Activated CD8-positive, alpha-beta memory T cell treated with anti-CD3 and anti-CD28 coated beads, Interleukin-2, amount 50 U/mL, for 4 hours (primary cell): ENCODE measurements around the gene ABT1.

Experiments used
- DNase-seq: peaks from one replicate; pipeline ENCODE4 v3.0.0-alpha.2; 2020

The ABT1 gene

GRCh38 chr6:26575494-26575939, 21.2 kb upstream of the ABT1 start:
- DNase-seq: no peak

DNA sequence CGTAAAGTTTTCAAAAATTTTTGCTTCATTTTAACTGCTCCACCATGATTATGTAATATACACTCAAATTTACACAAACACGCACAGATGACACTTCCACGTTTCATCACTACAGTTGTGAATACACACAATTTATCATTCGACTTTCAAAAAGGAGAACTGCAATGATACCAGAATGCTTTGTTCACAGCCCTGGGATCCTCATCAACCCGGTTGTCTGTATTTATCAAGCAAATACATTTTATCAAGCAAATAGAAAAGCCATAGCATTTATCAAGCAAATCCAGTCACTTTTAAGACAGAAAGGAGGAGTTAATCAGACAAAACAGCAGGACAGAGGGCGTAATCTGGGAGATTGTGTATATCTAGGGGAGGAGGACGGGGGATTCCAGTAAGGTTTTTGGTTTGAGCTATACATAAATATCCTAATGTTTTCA, 20.3 kb upstream of the ABT1 start:
- DNase-seq: no peak

- DNase-seq: peak; percentile 60
Observed at GRCh38 chr6:26576929-26577719, 19.6 kb upstream of the ABT1 start.

GRCh38 chr6:26577720-26578072, 19.1 kb upstream of the ABT1 start:
- DNase-seq: no peak

DNA sequence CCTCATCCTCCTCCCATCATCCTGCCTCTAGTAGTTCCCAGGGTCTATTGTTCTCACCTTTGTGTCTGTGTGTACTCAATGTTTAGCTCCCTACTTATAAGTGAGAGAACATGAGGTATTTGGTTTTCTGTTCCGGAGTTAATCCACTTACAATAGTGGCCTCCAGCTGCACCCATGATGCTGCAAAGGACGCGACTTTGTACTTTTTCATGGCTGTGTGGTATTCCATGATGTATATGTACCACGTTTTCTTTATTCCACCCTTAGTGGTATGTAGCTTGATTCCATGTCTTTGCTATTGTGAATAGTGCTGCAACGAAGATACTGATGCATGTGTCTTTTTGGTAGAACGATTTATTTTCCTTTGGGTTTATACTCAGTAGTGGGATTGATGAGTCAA, 18.5 kb upstream of the ABT1 start:
- no peak for DNase-seq

GRCh38 chr6:26578741-26579140, 18.0 kb upstream of the ABT1 start:
- DNase-seq: no peak

DNA sequence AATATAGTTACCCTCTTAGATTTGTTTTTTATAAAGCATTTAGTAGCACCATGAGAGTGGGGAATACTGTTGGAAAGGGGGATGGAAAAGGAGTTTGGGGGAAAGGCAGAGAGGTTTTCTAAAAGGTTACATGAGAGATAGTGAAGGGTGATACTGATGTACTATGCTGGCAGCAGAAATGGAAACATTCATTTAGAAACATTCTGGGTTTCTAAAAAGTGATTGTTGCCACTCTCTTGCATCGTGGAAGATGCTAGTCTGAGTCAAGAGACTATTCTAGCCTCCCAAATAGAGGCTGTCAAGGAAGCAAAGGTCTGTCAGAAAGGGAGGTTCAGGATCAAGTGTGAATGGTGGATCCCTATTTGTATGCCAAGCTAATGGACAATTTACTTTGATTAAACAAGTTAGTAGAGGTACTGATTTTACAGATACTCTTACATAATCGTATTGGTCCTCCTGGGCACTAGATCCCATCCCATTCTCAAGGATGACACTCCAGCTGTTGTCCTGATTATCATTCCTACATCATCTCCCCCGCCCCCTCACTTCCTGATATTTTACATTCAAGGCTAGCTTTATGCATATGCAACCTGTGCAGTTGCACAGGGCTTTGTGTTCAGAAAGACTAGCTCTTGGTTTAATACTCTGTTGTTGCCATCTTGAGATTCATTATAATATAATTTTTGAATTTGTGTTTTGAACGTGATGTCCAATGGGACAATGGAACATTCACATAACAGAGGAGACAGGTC, 15.4 kb upstream of the ABT1 start:
- no peak for DNase-seq

DNA sequence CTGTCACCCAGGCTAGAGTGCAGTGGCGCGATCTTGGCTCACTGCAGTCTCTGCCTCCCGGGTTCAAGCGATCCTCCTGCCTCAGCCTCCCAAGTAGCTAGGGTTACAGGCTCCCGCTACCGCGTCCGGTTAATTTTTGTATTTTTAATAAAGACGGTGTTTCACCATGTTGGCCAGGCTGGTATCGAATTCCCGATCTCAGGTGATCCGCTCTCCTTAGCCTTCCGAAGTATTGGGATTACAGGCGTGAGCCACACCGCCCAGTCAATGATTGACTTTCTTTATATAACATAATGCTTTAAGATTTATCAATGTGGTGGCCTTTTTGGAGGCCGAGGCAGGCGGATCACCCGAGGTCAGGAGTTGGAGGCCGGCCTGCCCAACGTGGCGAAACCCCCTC, 7.8 kb upstream of the ABT1 start:
- no peak for DNase-seq

DNA sequence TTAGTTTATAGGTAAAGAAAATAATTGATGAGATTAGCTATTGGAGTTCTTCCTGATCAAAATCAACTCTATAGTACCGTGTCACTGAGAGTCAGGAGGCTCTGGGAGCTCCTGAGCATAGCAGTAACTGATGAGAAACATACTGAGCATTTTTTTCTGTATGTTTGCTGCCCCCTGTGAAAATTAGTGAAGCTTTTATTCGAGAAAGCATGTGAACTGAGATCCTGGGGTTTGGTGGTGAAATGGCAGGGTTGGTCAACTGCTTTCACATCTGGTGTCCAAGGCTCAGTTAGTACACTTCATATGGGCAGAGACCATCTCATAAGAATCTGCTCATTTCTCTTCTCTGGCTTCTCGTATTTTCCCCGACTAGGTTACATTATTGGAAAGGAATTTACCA, 4.1 kb upstream of the ABT1 start:
- DNase-seq: no peak

DNA sequence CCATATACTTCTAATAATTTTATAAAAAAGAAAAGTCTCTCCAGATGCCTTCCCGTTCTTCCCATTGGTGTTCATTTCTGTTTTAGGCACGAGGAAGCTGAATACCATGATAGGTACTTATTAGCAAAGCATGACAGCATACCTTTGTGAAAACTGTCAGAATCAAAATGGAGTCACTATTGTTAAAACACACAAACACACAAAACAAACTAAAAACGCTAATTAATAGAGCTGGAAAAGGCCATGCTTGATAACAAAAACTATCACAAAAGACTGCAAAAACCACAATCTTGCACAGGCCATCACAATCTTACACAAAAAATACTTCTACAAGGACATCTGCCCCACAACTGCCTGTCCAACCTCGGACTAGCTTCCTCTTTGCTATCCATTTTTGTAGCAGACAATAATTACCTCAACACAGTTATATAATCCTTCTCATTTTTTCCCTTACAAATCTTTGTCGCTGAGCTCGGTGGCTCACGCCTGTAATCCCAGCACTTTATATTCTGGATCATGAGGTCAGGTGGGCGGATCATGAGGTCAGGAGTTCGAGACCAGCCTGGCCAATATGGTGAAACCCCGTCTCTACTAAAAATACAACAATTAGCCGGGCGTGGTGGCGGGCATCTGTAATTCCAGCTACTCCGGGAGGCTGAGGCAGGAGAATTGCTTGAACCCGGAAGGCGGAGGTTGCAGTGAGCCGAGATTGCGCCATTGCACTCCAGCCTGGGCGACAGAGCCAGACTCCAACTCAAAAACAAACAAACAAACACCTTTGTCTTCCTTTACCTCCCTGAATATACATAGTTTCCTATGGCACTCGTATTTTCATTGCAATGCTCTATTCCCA, 3.2 kb upstream of the ABT1 start:
- DNase-seq: no peak

GRCh38 chr6:26594131-26594498, 2.6 kb upstream of the ABT1 start:
- DNase-seq: no peak

DNA sequence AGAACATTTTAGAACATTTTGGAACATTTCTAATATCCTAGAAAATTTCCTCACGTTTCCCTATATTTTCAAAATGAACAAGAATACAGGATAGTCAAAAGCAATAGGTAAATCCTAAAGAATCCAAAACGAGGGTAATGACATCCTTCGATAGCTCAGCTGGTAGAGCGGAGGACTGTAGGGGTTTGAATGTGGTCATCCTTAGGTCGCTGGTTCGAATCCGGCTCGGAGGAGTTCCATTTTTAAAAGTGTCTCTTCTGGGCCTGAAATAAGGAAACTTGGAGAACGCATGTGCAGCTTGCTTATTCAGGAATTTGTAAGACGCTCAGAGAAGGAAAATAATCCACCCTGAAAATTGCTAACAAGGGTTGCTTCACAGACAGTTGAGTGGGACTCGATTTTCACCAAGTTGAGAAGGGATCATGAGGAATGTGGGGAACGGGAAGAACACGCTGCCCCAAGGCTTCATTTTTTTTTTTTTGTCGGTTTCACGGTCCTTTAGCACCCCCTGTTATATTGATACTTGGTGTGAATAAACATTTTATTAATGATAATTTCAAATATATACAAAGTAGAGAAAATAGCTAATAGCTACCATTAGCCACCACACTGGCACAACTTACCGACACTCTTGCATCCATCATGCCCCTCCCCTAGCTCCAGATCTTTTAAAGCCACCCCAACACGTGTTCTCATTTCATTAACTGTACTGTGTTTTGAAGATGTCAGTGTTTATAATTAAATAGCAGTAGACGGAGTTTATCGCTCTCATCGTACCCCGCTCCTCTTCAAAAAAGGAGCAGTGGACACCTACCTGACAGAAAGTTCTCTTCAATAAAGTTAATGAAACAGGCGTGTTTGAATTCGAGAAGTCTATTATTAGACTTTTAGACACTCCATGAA, 1.8 kb upstream of the ABT1 start:
- DNase-seq: no peak

DNA sequence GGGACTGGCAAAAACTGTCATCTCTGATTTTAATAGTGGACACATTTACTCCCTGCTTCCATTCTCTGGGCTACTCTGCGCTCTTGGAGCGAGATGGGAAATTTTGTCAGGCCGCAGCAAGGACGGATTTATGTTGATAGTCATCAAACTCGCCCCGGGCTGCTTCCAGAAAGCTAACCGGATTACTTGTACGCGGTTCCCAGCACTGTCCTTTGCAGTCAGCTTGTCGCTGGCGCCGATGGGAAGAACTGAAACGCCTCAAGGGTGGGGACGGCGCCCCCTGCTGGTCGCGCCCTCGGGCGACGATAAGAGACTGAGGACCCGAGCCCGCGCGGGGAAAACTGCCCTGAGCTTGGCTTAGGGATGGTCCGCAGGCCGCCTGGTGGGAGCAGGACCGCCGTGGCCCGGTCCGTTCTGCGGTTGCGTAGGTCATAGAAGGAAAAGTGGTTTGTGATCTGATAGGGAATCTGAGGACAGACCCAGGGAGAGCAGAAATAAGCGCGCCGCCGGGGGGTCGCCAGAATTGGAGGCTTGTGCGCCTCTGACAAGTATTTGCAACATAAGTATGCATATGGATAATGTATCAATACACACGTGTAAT, 984 bp upstream of the ABT1 start:
- peak; percentile 88 for DNase-seq

GRCh38 chr6:26597389-26597766, 625 bp downstream of the ABT1 start:
- DNase-seq: no peak

GRCh38 chr6:26597821-26598220, 1.1 kb downstream of the ABT1 start:
- DNase-seq: no peak

DNA sequence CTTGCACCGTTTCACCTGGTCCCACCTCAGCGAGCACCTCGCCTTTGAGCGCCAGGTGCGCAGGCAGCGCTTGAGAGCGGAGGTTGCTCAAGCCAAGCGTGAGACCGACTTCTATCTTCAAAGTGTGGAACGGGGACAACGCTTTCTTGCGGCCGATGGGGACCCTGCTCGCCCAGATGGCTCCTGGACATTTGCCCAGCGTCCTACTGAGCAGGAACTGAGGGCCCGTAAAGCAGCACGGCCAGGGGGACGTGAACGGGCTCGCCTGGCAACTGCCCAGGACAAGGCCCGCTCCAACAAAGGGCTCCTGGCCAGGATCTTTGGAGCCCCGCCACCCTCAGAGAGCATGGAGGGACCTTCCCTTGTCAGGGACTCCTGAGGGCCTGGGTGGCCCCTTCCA, 1.5 kb downstream of the ABT1 start:
- DNase-seq: no peak

DNA sequence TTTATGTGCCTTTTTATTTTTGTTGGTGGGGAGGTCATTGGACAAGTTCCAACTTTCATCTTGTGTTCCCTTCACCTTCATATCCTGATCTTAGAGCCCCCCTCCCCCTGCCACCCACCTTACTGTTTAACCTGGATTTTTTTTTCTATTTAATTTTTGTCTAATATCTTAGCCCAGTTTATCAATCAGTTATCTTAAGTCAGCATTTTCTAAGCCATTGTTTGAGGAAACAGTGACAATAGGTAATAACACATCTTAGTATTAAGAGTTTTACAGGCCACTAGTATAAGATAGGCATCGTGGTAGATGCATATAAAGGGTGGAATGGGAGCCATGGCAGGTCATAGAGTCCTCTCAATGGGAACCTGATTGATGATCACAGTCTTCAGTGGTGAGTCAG, 2.4 kb downstream of the ABT1 start:
- DNase-seq: no peak

DNA sequence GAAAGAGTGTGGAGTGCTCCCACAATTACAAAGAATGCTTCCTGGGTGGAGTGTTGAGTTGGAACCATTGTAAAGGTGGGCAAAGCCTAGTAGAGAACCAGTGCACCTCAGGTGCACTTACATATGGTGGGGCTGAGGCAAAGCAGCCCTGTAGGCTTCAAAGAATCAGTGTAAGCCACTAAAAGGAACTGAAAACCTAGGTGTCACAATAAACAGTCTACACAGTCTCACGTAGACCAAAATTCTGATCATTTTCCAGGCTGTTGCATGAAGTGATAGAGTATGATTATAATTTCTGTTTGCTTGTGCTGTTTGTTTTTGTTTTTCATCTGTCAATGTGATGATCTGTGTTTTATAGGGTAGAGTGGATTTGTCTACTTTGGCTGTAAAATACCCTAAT, 2.8 kb downstream of the ABT1 start:
- DNase-seq: no peak

DNA sequence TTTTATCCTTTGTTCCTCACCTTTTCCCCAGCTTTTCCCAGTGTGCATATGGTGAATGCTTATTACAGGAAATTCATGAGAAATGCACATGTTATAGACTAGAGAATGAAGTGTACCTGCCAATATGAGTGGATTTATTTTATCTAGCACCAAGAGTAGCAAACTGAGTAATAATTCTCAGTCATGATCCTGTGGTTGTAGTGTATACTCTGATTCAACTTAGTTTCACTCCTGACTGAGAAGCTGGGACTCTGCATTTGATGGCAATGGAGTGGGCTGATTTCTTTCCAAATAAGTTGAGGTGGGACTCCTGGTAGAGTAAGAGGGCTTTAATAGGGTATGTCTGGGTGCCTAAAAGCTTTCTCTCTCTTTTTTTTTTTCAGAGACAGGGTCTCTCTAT, 4.0 kb downstream of the ABT1 start:
- no peak for DNase-seq

GRCh38 chr6:26602262-26602661, 5.5 kb downstream of the ABT1 start:
- no peak for DNase-seq

GRCh38 chr6:26604026-26604425, 7.3 kb downstream of the ABT1 start:
- no peak for DNase-seq

DNA sequence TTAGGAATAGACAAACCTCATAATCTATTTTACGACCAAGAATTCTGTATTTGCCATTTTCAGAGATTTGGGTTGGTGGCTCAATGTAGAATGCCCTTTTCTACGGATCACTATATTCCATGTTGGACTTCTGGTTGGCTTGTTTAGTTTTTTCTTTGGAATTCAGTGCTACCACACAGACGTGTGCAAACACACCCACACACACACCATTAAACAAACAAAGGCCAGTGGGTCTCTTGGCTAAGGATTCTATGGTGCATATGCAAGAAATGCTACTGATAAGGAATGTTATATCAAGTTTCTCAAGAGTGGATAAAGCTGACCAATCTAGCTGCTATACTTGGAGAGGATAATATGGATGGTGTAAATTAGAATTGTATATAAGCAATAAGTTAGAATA, 8.0 kb downstream of the ABT1 start:
- no peak for DNase-seq
